HT-29 (cell line): ENCODE measurements around the gene MEGF9. TPM values are rescaled to one million over a fixed set of nuclear protein-coding genes. Genes with fewer than 3 reads are reported as not detected.
"Not testable (repeated sequence)": the region's sequence is repeated elsewhere in the genome, so short reads cannot be mapped to it uniquely, and the experiment has no call there.

ENCODE experiments used
- DNase-seq: peaks from one replicate; pipeline ENCODE4 v3.0.0-alpha.2; 2015; ENCODE audit warnings: low spot score
- total RNA-seq: library from RNA; depleted of rRNA; stranded (reverse); fragments of >200 nt; shearing (Covaris generic); gene quantifications from 2 replicates; pipeline ENCODE4 v1.2.3, GENCODE V29; 2014

Gene MEGF9
- total RNA-seq, 1 experiment from 2014 or later = 2.4 TPM

- DNase-seq = no peak
Measured at GRCh38 chr9:120659676-120660075, 54.6 kb downstream of the MEGF9 start.

DNA sequence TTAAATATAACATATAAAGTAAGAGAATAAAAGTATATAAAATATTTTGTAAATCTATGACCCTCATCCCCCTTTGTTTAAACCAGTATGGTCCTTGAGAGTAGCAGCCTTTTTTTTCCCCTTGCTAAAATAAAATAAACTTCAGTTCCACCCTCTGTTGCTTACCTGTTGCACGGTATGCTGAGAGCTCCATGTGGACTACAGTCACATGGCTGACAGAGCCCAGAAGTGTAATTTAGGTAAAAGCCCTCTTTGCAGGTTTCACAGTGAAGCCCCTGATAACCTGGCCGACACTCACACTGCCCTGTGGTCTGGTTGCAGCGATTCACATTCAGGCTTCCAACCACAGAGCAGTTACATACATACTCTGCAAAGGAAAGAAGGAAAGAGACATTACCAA is 55.1 kb downstream of the MEGF9 start:
- DNase-seq = no peak

- no peak for DNase-seq
Measured at GRCh38 chr9:120655005-120655622, 59.2 kb downstream of the MEGF9 start.

DNA sequence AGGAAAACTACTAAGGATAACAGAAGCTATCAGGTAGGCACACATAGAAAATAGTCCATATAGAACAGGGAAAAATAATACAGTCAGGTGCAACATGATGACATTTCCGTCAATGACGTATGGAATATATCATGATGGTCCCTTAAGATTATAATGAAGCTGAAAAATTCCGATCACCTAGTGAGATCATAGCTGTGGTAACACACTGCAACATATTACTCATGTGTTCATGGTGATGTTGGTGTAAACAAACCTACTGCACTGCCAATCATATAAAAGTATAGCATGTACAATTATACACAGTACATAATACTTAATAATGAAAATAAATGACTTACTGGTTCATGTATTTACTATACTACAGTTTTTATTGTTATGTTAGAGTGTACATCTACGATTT is 60.0 kb downstream of the MEGF9 start:
- DNase-seq = no peak

DNA sequence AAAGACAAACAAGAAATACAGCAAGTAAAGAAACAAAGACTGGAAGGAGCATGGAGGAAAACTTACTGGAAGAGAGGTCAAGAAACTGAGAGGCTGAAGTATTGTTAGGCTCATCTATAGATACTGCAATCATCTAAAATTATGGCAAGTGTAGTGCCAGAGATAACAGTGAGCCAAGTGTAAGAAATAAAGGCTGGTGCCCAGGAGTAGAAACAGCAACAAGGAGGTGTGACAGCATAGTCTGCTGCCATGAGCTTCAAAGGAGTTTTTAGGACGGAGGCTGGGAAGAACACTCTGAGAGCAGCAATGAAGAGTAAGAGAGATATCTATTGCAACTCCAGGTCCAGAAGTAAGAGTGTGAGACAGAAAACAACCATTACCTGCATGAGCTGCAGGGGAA is 60.5 kb downstream of the MEGF9 start:
- DNase-seq = no peak

DNA sequence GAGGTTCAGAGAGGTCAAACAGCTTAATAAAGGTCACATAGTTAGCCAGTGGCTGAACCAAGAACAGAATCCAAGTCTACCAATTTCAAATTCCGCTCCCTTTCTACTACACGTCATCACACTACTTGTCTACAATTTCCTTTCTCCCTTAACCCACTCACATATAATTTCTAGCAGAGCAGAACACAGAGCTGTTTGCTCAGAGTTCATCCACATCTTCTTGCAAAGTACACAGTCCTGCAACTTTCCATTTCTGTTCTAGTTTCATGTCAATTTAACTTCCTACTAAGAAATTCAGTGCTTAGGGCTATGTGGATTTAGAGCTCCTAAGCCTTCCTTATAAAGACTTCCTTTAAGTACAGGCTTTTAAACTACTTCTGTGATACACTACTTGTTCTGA is 61.3 kb downstream of the MEGF9 start:
- DNase-seq = no peak

- no peak for DNase-seq
Measured at GRCh38 chr9:120650352-120650751, 63.9 kb downstream of the MEGF9 start.

DNA sequence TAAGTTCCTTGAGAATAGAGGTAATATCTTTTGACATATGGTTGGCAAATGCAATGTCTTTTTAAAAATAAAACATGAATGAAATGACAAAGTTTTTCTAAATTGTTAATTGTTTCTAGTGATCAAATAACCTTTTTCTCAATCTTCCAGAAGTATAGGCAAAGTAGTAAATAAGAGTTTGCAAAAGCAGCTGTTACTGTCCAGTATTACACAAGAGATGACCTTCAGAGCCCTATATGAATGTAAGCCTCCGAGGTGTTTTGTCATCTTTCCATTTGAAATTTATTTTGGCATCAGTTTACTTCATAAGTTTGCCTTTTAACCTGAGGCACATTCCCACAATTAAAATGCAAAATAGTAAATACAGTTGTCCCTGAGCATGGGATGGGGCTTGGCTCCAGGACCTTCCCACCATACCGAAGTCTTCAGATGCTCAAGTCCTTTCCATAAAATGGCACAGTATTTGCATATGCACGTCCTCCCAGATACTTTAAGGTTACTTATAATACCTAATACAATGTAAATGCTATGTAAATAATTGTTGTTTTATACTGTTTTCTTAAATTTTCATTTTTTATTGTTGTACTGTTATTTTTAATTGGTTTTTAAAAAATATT is 65.6 kb downstream of the MEGF9 start:
- DNase-seq = no peak

DNA sequence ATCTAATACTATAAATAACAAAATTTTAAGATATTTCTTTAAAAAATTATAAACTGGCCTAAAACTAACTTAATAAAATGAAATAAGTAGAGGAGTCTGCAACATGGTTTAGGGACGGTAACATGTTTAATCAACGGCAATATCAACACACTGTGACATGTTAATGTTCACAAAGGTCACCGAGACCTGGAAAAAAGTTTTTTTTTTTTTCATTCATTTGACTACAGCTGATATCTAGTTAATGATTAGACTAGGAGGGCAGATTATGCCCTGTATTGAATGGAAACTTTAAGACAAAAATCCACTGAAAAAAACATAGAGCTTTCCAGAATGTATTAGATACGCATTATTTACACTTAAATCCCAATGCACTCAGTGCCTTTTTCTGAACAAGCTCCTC is 67.3 kb downstream of the MEGF9 start:
- DNase-seq = no peak

DNA sequence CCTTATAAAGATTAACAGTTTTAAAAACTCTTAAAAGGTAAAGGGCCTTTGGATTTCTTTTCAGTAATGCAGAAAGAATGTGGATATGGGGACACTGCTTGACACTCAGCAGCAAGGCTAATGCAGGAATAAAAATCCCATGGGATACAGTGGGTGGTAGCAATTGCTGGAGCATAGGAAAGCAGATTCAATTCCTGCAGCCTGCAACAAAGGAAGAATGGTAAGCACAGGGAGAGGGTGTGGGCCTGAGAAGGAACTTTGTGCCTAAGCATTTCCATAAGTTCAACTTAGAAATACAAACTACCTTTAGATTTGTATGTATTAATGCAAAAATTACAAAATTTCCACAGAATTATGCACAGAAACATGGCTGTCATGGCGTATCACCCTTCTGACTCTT is 68.5 kb downstream of the MEGF9 start:
- no peak for DNase-seq

GRCh38 chr9:120643061-120643460 is 71.2 kb downstream of the MEGF9 start:
- no peak for DNase-seq

GRCh38 chr9:120642129-120642770 is 72.0 kb downstream of the MEGF9 start:
- no peak for DNase-seq

- DNase-seq = not testable (repeated sequence)
Measured at GRCh38 chr9:120640874-120641273, 73.4 kb downstream of the MEGF9 start.

- DNase-seq = no peak
Measured at GRCh38 chr9:120640380-120640779, 73.9 kb downstream of the MEGF9 start.

DNA sequence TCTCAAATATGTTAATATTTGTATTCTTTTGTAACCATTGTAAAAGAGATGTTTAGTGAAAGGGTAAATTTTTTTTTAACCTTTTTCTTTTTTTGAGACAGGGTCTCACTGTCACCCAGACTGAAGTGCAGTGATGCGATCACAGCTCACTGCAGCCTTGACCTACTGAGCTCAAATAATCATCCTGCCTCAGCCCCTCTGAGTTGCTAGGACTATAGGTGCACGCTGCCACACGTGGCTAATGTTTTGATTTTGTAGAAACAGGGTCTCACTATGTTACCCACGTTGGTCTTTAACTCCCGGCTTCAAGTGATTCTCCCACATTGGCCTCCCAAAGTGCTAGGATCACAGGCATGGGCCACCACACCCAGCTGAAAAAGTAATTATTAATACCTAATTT is 76.4 kb downstream of the MEGF9 start:
- DNase-seq = no peak

DNA sequence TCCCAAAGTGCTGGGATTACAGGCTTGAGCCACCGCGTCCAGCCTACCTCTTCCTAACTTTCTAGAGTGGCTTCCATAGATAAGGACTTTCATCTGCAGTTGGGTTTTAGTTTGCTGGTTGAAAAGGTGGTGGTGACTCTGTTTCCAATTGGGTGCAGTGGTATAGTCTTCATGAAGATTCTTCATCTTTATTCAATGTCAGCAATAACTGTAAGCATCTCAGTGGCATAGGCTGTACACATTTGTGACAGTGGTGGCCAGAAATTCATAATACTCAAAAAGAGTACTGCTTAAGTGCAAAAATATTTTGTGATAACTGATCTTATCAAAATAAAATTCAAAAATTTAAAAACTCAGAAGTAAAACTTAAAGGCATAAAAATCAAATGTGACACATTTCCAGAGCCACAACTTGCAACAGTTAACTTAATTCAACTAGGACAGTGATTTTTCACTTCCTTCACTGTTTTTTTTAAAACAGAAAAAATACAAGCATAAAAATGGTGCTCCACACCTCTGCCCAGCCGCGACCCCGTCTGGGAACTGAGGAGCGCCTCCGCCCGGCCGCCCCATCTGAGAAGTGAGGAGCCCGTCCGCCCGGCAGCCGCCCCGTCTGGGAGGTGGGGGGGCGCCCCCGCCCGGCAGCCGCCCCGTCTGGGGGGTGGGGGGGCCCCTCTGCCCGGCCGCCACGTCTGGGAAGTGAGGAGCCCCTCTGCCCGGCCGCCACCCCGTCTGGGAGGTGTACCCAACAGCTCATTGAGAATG is 77.9 kb downstream of the MEGF9 start:
- no peak for DNase-seq

- DNase-seq = no peak
Measured at GRCh38 chr9:120635011-120635410, 79.3 kb downstream of the MEGF9 start.

GRCh38 chr9:120630333-120630732 is 83.9 kb downstream of the MEGF9 start:
- DNase-seq = no peak

DNA sequence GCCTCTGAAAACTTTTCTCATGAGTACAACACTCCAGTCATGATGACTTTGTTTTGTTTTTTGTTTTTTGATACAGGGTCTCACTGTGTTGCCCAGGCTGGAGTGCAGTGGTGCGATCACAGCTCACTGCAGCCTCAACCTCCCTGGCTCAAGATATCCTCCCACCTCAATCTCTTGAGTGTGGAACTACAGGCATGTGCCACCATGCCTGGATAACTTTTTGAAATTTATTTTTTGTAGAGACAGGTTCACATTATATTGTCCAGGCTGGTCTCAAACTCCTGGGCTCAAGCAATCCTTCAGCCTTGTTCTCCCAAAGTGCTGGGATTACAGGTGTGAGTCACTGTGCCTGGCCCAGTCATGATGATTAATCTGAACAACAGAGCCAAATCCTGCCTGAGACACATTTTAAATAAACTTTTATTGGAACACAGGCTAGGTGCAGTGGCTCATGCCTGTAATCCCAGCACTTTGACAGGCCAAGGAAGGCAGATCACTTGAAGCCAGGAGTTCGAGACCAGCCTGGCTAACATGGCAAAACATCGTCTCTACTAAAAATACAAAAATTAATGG is 85.3 kb downstream of the MEGF9 start:
- DNase-seq = not testable (repeated sequence)

DNA sequence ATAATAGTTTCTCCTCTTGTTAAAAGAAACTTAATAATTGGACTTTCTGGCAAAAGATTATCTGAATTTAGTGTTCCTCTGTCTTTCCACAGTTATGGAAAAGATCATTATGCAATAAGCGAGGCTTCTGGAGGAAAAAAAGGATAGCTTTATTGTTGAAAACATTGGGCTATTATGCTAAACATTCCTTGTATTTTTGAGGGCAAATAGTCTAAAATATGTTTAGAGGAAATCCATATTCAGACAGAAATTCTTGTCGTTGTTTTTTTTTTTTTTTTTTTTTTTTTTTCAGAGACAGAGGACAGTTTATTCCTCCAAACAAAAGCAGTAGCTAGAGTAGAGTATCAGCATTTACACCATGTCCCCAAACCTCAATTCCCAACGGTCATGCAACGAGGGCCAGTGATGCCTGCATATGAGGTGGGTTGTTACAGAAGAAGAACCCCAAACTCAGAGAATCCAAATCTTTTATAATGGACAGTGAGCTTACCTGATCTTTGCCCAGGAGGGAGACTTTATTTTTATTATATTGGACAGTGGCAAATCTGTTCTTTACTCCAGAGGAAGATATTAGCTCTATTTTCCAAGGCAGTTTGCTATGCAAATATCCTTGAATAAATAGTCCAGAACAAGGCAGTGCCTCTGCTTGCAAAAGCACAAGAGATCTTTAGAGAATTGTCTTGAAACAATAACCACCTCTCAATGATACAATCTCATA is 85.9 kb downstream of the MEGF9 start:
- DNase-seq = no peak

DNA sequence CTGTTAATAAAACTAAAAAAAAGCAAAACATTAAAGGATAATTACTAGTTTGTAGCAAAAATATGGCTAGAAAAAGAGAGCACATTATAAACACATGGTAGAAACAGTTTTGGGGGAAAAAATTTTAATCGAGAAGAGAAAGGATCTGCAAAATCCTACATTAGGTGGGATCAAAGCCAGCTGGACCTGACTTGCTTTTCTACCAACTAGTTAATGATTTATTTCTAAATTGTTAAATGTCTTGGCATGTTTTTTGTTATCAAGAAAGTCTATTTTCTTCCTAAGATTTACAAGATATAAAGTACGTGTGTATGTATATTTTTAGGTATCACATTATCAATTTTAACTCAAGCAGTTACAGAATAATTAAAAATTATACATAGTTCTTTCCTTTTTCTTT is 87.2 kb downstream of the MEGF9 start:
- DNase-seq = no peak

DNA sequence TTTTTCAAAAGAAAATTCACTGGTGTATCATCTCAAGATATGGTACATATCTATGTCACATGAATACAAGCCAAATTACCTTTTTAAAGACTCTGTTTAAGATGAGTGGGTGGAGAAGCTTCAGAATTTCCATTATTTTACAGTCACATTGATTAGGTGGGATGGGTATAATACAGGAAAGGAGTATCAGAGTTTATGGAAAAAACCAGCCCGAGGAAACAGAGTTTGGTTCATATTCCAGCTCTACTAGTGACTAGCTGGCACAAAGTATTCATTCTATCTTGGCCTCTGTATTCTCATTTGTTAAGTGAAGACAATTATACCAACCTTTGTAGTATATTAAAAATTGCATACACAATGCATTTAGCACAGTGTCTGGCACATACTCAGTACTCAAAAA is 87.8 kb downstream of the MEGF9 start:
- DNase-seq = no peak
